ENCODE results near the gene RC3H2.
"Not testable (repeated sequence)": the region's sequence is repeated elsewhere in the genome, so short reads cannot be mapped to it uniquely, and the experiment has no call there.

Gene RC3H2

GRCh38 chr9:122837266-122837850 lies 67.8 kb downstream of the RC3H2 start:
- DNase-seq, result no peak

- no peak for DNase-seq
Observed at GRCh38 chr9:122835313-122835731, 69.8 kb downstream of the RC3H2 start.

GRCh38 chr9:122832194-122832593 lies 73.0 kb downstream of the RC3H2 start:
- DNase-seq, result no peak

DNA sequence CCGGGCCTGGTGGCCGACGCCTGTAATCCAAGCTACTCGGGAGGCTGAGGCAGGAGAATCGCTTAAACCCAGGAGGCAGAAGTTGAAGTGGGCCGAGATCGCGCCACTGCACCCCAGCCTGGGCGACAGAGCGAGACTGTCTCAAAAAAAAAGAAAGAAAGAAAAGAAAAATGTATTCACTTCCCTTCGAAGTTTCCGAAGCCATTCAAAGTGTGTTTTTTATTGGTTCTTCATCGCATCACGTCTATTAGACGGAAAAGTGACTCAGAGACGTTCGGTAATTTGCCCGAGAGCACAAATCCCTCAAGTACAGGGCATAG lies 76.2 kb downstream of the RC3H2 start:
- DNase-seq, result not testable (repeated sequence)

DNA sequence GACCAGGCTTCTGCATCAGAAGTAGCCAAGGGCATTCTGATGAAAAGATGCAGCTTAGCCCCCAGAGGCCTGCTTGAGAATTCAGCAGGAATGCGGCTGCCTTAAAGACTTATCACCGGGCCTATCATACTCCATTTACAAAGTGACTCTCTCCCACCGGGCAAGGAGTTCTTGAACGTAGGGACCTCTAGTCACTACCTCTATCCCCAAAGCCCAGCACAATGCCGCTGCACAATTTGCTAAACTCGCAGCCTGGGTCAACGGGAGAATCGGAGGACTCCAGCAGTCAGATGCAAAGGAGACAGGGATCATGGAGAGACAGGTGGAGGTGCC lies 77.4 kb downstream of the RC3H2 start:
- peak; percentile 48 for DNase-seq

- DNase-seq, result no peak
Observed at GRCh38 chr9:122822938-122823337, 82.2 kb downstream of the RC3H2 start.

DNA sequence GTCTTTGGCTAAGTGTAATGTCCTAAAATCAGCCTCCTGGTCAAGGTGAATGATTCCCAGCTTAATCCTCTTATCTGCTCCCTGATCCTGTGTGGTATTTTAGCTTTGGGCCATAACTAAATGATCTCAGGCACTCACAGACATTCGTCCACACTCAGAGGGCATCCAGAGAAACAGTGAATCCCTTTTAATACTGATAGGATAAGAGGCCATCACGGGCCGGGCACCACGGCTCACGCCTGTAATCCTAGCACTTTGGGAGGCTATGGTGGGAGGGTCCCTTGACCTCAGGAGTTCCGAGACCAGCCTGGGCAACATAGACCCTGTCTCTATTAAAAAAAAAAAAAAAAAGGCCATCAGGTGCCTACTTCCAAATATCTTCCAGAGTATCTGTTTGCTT lies 83.1 kb downstream of the RC3H2 start:
- no peak for DNase-seq

GRCh38 chr9:122821278-122821943 lies 83.7 kb downstream of the RC3H2 start:
- DNase-seq, result no peak

GRCh38 chr9:122820490-122820845 lies 84.7 kb downstream of the RC3H2 start:
- no peak for DNase-seq

DNA sequence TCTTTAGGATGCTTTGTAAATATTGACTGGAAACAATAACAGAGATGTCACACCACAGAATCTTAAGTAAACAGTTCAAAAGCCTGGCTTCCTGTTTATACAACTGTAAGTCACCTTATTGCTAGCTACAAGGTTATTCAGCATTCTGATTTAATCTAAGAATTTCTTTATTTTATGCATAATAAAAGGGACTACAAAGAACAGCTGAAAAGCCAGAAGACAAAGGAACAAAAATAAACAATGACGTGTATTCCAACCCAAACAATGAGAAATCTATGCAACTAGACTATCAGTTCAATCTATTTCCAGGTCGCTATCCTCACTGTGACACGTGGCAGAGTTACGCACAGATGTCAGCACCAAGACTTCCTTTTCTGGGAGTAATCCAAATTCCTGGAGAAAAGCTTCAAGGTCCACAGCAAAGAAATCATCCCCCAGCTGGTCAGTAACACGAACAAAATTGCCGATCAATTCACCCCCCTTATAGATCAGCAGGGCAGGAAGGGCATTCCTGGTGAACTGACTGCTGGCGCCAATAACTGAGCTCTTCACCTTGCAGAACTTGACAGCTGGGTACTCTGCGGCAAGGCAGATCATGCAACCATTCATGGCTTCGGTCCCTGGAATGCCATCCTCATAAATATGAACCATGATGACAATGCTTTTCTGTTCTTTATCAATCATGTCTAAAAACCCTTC lies 85.2 kb downstream of the RC3H2 start:
- DNase-seq, result no peak

DNA sequence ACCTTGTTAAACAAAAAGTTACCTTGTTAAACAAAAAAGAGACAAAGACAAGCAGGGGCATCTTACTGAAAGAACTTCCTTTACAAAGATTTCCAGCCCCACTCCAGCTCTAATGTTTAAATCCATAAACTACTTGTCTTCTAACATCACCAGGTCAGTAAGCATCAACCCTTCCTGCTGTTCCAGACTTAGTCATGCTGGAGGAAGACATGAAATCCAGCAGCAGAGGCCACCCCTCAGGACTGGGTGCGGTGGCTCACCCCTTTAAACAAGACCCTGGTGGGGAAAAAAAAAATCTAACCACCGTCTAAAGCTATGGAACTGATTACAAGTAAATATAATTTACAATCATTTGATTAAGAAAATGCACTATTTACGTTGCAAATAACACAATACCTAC lies 85.8 kb downstream of the RC3H2 start:
- peak; percentile 12 for DNase-seq

GRCh38 chr9:122816163-122816867 lies 88.8 kb downstream of the RC3H2 start:
- DNase-seq, result no peak

DNA sequence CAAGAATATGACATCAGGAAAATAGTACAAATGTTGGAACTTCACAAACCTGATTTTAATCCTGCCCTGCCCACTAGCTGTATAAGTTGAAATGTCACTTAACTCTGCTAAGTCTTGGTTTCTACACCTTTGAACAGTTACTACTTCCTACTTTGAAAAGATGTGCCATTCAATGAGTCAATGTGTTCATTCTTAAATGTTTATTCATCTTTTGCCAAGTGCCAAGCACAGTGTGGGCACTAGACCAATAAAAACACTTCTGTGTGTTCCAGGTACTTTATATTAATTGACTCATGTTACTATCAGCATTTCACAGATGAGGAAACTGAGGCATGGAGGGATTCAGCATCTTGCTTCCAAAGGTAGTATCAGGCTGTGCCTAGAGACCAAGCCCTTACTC lies 89.6 kb downstream of the RC3H2 start:
- DNase-seq, result no peak

DNA sequence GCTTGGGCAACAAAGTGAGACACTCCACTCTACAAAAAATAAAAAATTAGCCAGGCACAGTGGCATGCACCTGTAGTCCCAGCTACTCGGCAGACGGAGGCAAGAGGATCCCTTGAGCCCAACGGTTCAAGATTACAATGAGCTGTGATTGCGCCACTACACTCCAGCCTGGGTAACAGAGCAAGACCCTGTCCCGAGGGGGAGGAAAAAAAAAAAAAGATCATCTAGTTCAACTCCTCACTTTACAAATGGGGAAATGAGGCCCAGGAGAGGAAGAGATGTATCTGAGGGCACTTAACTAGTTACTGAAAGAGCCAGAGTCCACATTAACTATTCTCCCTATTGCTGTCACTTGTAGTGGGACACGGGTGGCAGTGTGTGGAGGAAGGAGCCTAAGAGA lies 90.6 kb downstream of the RC3H2 start:
- no peak for DNase-seq

DNA sequence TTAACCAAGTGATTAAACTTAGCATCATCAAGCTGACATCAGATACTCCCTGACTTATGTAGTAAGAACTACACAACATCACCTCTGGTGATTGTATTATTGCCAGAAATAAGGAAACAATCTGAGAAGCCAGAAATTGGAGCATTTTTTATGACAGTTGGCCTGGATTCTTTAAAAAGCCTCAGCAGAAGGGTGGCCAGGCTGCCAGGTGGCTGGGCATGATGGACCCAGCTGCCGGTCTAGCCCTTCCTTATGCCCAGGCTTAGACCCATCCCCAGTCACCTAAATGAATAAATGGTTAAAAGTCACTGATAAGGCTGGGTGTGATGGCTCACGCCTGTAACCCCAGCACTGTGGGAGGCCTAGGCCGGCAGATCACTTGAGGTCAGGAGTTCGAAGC lies 92.4 kb downstream of the RC3H2 start:
- DNase-seq, result no peak

DNA sequence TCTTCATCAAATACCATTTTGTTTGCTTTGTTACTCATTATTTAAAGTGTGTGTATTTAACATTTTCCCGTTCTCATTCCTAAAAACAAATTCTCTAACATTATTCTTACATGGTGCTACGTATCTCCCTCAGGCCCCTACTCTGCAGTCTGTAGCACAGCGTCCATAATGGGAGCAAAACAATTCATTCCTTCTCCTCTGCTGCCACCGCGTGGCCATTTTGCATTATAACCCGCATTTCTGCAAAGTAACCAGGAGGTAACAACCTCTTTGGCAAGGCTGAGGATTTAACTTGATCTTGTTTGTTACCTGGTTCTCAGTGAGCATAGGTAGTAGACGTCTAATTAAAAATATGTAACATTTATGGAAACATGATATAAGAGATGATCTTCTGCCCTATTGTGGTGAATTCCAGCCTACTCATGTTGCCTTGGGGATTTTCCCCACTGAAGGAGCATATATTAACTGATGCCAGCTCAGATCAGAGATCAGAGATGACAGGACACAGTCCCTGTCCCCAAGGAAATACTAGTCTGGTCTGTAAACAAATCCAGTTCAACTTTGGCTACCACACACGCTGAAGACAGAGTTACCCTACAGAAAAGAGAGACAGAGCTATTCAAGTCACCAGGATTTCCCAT lies 94.7 kb downstream of the RC3H2 start:
- DNase-seq, result peak; percentile 72

GRCh38 chr9:122809261-122809660 lies 95.9 kb downstream of the RC3H2 start:
- not testable (repeated sequence) for DNase-seq

GRCh38 chr9:122808141-122808540 lies 97.0 kb downstream of the RC3H2 start:
- no peak for DNase-seq

DNA sequence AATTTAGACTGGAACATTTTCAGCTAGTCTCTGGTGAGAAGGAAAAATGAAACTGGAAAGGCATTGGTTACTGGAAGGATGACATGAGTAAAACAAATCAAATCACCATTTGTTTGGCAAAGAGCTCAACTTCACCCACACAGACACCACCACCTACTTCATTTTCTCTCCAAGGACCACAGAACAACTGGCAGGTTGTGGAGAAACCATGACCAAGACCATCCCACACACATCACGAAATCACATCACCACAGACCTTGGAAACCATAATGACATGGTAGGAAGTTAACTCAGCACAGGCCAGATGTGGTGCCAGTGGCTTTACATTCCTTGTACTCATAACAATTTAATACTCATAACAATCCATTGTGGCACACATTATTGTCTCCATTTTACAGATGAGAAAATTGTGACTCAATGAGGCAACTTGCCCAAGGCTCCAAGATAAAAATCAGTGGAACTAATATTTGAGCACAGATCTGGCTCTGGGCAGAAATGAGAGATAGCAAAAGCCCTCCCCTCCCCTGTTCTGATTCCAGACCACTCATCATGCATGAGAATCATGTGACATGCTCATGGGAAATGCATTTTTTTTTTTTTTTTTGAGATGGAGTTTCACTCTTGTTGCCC lies 97.8 kb downstream of the RC3H2 start:
- no peak for DNase-seq

GRCh38 chr9:122806661-122807060 lies 98.5 kb downstream of the RC3H2 start:
- DNase-seq, result no peak

DNA sequence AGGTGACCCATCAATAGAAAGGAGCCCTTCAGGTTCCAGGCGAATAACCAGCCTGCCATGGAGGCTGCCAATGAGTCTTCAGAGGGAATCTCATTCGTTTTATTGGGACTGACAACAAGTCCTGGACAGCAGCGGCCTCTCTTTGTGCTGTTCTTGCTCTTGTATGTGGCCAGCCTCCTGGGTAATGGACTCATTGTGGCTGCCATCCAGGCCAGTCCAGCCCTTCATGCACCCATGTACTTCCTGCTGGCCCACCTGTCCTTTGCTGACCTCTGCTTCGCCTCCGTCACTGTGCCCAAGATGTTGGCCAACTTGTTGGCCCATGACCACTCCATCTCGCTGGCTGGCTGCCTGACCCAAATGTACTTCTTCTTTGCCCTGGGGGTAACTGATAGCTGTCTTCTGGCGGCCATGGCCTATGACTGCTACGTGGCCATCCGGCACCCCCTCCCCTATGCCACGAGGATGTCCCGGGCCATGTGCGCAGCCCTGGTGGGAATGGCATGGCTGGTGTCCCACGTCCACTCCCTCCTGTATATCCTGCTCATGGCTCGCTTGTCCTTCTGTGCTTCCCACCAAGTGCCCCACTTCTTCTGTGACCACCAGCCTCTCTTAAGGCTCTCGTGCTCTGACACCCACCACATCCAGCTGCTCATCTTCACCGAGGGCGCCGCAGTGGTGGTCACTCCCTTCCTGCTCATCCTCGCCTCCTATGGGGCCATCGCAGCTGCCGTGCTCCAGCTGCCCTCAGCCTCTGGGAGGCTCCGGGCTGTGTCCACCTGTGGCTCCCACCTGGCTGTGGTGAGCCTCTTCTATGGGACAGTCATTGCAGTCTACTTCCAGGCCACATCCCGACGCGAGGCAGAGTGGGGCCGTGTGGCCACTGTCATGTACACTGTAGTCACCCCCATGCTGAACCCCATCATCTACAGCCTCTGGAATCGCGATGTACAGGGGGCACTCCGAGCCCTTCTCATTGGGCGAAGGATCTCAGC lies 104.8 kb downstream of the RC3H2 start, which contains the start of gene OR1K1:
OR1K1 (plus strand) TSS at position 58 of the 995 bp plus-strand sequence; CDS start at position 58, 0 bp downstream.
- DNase-seq, result no peak
